ENCODE data around the gene ARHGAP42.

ARHGAP42 gene

DNA sequence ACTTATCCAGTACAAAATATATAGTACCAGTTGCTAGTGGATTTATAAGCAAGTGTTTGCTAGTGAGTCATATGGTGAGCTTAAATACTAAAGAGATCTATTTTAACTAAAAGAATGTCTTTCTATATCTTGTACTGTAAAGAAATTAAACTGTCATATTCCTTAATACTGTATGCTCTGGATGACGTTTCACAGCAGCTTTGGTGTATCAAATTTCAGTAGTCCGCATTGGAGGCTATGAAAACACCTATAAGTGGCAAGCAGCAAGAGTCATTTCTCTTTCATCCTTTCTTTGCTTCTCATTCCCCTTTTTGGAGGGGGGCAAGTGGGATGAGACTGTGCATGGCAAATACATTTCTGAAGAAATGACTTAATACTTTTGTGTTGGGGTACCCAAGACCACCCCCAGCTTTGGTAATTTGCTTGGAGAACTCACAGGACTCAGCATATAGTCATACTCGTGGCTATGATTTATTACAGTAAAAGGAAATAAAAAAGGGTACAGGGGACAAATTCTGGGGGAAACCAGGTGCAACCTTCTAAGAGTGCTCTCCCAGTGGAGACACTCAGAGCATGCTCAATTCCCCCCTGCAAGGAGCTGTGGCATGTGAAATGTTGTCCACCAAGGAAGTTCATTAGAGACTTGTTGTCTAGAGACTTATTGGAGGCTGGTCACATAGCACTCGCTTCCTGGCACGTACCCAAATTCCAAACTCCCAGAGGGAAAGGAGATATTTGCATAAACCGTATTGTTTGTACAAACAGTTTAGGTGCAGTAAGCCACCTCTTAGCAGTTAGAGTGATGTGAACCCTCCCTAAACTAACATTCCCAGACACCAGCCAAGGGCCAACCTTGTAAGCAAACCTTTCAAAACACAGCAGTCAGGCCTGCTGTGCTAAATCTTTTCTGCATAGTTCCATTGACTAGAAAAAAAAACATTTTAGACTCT, 231.7 kb downstream of the ARHGAP42 start:
- no peak for DNase-seq (ENCODE audit: low read depth in 2 of 2)

DNA sequence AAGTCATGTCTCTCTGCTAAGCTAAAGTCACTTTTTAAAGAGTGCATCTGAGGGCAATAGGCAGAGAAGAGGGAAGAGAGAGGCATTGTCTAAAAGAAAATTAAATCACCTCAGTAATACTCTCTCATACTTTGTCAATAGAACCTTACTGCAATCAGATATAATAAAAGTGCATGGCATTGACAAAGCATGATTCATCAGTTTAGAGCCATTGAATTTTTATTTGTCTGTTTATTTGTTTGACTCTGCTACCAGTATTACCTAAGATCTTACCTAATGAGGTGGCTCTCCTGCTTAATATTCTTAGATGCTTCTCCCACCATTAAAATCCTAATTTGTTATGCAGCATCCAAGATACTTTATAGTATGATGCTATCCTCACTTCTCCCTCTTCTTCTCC, 233.5 kb downstream of the ARHGAP42 start:
- no peak for DNase-seq (ENCODE audit: low read depth in 2 of 2)

DNA sequence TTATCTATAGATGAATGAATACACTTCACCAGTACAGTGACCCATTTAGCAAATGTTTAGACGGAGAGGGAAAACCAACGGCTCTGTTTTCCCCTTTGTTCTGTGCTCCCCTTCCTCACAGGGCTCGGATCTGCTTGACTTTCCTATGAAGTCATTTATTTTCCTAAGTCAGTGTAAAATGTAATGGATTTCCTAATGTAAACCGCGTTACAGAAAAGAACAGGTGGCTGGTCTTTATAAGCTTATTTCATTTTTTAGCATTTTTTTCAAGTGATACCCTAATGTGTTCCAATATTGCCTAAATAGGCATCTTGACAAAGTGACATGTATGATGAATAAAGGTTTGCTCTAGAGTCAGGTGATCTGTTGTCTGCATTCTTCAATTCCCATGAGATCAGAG, 235.0 kb downstream of the ARHGAP42 start:
- DNase-seq (ENCODE audit: low read depth in 2 of 2) = no peak

DNA sequence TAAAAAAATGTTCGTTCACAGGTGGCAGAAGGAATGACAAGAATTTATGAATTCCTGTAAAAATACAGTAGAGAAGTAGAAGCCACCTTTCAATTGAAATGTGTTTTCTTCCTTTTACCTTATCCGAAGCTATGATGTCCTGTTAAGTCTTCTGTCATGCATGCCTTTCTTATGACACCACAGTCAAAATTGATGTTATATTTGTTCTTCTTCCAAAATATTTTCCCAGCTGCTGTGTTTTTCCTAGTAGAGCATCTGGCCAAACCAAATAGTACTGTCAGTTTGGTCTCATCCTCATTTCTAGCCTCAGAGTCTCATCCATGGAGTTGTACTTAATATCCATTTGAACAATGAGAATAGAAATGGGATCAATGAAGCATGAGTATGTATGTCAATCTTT, 236.5 kb downstream of the ARHGAP42 start:
- DNase-seq (ENCODE audit: low read depth in 2 of 2) = no peak

DNA sequence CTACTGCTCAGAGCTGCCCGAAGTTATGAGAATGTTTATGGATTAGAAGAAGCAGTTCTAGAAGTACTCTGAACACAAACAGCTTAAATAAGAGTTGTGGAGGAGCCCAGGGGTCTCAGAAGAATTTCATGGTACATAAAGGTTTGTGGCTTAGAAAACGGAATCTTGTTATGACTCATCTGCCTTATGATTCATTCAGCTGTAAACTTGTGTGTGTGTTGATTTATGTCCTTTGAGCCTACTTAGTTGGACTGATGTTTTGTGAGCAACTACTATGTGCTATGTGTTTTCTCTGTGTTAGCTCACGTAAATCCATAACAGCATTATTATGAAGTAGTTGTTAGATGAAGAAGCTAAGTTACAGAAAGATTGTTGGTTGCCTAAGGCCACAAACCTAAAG, 238.8 kb downstream of the ARHGAP42 start:
- no peak for DNase-seq (ENCODE audit: low read depth in 2 of 2)

DNA sequence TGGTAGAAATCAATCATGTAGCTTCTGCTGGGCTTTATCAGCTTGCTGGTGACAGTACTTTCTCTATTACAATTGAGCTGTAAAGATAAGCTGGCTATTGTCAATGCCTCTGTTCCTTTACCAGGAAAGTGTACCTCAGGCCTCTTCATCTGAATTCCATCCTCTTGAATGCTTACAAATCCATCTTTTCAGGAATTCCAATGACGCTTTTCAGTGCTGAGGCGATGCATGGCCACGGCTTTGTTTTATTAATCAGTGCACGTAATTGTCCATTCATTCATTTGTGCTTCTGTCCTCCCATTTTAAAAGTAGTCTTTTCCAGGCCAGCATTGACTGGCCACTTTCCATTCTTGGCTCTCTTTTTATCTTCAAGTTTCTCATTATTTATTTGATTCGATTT, 240.5 kb downstream of the ARHGAP42 start:
- DNase-seq (ENCODE audit: low read depth in 2 of 2) = no peak

DNA sequence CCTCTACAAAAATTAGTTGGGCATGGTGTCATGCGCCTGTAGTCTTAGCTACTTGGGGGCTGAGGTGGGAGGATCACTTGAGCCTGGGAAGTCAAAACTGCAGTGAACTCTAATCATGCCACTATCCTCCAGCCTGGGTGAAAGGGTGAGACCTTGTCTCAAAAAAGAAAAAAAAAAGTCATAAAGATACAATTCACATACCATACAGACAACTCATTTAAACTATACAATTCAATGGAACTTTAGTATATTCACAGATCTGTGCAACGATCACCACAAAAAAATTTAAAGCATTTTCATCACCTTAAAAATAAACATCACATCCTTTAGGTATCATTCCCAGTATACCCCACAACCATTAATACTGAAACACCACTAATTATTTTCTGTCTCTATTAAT, 241.3 kb downstream of the ARHGAP42 start:
- no peak for DNase-seq (ENCODE audit: low read depth in 2 of 2)

DNA sequence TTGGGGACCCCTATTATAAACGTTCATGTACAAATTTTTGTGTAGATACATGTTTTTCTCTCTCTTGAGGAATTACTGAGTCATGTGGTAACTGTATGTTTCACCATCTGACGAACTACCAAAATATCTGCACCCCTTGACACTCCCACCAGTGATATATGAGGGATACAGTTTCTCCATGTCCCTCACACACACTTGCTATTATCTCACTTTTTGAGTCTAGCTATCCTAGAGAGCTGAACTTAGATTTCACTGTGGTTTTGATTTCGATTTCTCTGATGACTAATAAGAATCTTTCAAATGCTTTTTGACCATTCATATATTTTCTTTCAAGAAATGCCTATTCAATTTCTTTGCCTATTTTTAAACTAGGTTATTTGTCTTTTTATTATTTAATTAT, 242.3 kb downstream of the ARHGAP42 start:
- no peak for DNase-seq (ENCODE audit: low read depth in 2 of 2)

DNA sequence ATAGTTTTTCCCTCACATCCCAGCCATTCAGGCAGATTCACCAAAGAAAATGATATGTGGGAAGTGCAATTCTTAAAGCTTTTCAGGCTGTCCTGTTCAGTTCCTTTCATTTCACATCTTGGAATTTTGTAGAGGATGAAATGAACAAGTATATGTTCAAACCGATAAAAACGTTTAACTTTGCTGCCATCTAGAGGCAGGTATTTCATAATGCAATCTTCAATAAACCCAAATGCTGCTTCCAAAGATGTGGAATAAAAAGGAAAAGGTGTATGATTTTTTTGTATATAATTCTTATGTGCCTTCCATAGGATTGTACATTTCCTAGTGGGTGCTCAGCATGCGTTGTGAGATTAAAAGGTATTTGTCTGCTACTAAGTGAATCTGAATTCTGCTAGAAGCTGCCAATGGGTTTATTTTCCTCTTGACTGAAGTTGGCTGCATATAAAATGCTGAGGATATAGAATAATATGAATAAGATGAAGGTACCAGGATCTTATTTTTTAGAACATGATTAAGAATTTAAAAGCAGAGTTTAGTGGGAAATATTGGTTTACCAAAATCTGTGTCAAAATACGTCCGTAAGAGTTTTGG, 243.2 kb downstream of the ARHGAP42 start:
- no peak for DNase-seq (ENCODE audit: low read depth in 2 of 2)

DNA sequence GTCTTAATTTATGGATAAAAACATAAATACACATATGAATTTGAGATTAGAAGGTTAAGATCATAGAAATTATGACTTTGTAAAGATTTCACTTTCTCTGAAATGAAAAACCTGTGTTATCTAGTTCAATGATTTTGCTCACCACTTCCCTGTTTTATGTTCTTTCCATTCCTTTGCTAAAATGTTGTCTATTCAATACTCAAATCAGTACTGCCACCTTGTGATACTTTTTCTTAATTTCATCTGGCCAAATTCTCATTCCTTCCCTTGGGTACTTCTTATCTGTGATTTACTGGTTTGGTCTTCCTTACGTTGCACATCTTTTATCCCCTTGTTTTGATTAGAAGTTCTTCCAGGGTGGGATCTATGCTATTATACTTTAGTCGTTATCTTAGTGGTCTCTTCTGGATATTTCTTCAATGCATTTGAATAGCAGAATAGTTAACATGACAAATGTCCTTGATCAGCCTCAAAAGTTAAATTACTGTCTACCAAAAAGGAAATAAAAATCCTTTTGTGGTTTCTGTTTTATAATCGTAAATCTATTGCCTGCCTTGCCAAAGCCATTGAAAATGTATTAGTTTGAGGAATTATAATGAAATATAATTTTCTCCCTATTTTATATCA, 245.5 kb downstream of the ARHGAP42 start:
- DNase-seq (ENCODE audit: low read depth in 2 of 2) = no peak

DNA sequence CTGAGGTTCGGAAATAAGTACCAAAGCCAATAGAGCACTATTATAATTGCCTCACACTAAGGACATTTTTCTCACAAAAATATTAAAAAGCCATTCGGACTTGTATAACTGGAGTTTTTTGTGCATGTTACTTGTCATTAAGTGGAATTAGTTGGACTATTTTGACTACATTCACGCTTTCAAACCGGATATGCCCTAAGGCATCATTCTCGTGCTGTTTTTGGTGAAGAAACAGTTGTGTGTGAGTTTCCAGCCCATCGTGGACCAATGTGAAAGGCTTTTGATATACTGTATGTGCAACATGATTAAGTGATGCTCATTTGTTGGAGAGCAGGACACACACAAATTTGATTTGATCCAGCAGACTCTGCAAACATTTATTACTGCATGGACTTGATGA, 249.7 kb downstream of the ARHGAP42 start:
- no peak for DNase-seq (ENCODE audit: low read depth in 2 of 2)

DNA sequence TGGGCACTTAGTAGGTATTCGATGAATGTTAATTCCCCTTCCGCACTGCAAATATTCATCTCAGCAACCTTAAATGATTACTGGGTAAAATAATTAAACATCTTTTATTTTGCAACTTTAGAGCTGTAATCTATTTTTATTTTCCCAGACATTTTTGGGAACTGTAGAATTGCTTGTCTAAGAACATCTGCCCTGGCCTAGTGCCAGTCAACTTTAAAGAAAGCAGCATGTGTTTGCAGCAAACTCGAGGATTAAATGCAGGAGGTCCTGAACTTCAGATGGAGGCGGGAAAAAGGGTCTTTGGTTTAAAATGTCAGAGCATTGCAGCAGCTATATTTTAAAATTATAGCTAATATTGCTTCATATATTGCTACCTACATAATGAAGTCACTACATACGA, 252.5 kb downstream of the ARHGAP42 start:
- no peak for DNase-seq (ENCODE audit: low read depth in 2 of 2)

DNA sequence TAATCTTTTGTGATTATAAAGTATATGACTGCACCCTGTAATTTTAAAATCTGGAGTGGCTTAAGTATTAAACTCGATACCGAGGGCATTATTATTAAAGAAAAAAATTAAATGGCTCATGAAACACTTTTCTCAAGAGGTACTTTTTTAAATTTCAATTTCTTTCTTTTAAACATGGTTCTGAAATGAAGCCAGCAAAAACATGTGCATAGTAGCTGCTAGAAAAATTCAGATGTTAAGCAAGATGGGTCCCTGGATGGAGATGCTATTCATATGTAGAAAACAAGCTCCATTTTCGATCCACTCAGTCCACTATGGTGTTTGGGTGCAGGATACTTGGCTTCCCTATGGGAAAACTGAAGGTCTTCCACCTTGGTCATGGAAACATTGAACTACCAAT, 253.0 kb downstream of the ARHGAP42 start:
- no peak for DNase-seq (ENCODE audit: low read depth in 2 of 2)

DNA sequence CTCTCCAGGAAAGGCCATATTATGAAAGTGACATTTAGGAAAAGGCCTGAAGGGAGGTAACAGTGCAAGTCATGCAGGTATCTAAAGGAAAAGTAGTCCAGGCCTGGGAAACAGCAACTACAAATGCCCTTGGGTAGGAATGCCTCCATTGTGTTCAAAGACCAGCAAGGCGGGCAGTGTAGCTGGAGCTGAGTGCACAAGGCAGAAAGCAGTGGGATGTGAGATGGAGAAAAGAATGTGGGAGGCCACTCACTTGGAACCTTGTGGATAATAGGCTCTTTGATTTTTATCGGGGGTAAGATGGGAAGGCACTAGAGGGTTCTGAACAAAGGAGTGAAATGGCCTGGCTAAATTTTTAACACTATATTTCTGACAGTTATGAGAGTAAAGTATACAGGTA, 253.9 kb downstream of the ARHGAP42 start:
- no peak for DNase-seq (ENCODE audit: low read depth in 2 of 2)

DNA sequence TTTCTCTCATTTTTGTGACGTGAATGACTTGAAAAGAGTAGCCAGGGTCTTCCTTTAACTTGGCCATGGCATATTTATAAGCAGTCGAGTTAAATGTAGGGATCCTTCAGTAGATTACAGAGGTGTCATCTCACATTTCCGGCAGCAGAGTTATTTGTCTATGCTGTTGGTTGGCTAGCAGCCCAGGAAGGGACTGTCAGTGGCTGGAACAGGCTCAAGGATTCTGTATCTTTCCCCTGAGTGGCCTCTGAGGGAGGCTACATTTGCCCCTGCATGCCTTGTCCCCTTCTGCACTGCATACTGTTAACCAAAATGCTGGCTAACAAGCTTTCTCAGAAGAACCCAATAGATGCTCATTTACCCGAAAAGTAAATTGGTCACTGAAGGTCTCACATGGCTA, 254.9 kb downstream of the ARHGAP42 start:
- no peak for DNase-seq (ENCODE audit: low read depth in 2 of 2)

DNA sequence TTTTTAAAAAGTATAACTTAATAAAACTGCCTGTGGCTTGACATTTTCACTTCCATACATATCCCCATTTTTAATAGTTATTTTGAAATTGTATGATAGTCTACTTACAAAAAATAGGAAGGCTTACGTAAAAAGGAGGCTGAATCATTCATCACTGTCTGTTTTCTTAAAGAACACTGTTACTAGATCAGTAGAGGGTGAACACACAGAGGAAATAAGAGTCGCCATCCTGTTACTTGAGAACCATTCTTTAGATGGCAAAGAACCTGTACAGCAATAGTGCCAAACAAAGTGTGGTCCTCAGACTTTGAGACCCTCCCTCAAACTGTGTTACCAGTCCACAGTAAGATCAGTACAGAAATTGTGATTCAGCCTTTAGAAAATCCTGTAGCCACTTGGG, 261.8 kb downstream of the ARHGAP42 start:
- DNase-seq (ENCODE audit: low read depth in 2 of 2) = no peak

DNA sequence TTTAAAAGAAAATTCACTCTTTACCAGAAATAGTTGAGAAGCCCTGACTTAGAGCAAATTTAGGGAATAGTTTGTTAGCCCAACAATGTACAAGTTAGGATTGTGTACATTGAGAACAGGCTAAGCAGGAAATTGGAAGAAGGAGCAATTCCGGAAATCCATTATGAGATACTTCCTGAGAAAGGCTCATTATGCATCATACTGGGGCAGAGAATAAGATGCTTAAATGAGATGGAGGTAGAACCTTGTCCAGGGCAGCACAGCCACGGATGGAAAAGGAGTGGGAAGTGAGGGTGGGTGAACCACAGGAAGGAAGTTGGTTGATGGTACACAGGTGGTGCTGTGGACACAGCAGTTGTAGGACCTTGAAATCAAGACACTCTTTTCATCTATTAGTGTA, 262.4 kb downstream of the ARHGAP42 start:
- DNase-seq (ENCODE audit: low read depth in 2 of 2) = no peak

DNA sequence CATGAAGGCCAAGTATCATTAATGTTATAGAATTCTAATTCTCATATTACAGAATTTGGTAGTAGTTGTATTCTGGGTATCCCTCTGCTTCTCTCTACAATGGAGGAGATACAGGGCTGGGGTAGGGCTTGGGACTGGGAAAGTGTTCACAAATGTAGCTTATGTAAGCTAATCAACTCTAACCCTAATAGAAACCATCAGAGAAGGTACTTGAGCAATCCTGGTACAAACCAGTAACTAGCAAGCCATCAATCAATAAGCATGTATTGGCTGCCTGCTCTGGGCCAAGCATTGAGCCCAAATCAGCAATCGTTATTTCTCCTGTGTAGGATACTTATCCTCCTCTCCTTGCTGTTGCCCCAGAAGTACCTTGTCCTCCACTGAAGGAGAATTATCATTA, 268.2 kb downstream of the ARHGAP42 start:
- DNase-seq (ENCODE audit: low read depth in 2 of 2) = no peak

DNA sequence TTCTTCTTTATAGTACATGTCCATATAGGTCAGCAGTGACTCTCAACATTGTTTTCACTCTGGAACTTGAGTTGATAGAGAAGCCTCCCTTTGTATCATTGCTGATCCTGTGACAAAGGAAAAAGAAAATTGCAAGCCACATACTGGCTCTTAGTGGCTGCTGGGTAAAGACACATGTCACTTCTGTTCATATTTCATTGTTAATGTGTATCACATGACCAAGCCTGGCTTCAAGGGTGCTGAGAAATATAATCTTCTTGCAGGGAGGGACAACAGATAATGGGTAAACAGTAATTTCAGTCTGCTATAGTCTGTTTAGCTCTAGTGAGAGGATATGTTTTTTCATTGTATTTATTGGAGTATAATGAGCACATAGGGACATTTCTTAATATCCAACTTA, 269.3 kb downstream of the ARHGAP42 start:
- no peak for DNase-seq (ENCODE audit: low read depth in 2 of 2)

DNA sequence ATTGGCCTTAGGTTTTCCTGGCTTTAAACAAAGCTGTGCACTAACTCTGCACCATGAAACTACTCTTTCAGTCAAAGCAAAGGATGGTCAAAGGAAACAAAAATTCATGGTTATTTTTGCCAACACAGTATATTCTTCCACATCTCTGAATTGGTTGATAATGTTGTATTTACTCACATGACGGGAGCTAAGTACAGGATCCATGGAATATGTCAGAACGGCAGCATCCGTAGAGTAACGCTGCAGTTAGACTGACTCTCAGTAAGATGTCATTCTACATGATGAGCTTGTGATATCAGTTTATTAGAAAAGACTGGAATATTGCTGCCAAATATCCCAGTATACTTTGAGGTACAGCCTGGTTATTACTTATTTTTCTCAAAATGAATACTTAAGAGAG, 270.4 kb downstream of the ARHGAP42 start:
- DNase-seq (ENCODE audit: low read depth in 2 of 2) = no peak

DNA sequence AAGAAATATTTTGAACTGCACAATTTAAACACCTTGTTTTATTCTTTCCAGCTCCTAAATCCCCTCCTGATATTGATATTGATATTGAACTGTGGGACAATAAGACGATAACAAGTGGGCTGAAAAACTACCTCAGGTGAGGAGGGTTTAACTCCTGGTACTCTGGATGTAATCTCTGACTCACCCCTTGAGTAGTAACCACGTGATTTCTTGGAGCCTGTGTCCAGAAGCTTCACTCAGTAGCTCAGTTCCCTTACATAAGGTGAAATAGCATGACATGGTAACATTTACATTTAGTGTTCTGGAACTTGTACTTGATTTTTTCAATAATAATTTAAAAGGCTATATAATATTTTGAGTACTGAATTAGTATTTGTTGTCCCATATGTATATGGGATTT, 274.5 kb downstream of the ARHGAP42 start:
- DNase-seq (ENCODE audit: low read depth in 2 of 2) = no peak

DNA sequence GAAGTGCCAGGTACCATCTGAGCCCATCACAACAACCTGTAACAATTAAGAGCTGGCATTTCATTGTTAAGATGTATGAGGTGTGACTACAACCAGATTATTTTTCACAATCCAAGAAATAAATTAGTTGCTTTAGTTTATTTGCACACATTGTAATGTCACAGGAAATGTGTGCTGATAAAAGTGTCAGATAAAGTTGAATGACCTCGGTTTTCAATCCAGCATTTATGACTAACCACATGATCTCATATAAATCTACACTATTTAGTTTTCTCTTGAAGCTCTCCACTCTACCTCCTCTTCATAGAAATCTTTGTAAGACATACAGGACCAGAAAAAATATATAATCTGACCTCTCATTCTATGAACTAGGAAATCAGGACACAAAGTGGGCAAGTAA, 276.3 kb downstream of the ARHGAP42 start:
- no peak for DNase-seq (ENCODE audit: low read depth in 2 of 2)

DNA sequence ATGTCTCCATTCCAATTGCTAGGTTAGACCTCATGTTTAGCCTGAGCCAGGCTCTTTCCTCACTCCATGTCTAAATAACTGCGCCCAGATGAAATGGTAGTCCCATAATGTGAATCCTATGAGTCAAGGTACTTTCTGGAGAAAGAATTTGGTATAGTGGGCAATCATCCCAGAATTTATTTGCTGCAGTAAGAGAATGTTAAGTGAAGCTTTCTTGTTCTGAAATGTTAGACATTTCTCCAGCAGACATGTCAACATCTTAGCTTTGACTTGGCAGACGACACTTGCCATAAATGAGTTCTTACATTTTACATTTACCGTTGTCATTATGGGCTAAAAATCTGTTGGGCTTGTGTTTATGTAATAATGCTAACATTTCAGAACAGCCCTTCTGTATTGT, 277.3 kb downstream of the ARHGAP42 start:
- DNase-seq (ENCODE audit: low read depth in 2 of 2) = no peak

Measured in stimulated activated CD4-positive, alpha-beta T cell treated with anti-CD3 and anti-CD28 coated beads, Interleukin-1b, Interleukin-23, amount 100 ng/mL, for 4 hours (primary cell).